GM18867 (cell line): ENCODE results near the gene ART4.

Experiments
- ATAC-seq: cut with Tn5 transposase; IDR thresholded peaks from one replicate; pipeline ENCODE4 v1.9.1; 2021; ENCODE audit warnings: mild to moderate bottlenecking, moderate library complexity; ENCODE audit not compliant: unreplicated experiment

The ART4 gene

DNA sequence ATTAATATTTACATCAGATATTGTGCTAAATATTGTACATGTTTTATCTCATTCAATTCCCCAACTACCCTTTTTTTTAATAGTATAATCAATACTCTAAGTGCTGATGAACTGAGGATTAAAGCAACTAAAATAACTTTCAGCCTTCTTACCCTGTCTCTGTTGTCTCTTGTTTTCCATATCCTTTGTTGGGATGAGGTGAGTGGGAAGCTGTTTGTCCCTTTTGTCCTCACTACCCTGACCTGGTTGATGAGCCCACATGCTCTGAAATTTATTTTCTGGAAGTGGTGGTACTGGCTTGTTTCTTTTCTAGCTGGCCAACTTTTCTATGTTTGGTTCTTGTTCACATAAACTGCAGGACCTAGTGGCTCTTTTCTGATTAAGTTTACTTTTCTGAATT, 9.6 kb upstream of the ART4 start:
- ATAC-seq: no peak

- ATAC-seq: peak; percentile 81
These were observed 7.8 kb upstream of the ART4 start for GRCh38 chr12:14850929-14851663.

DNA sequence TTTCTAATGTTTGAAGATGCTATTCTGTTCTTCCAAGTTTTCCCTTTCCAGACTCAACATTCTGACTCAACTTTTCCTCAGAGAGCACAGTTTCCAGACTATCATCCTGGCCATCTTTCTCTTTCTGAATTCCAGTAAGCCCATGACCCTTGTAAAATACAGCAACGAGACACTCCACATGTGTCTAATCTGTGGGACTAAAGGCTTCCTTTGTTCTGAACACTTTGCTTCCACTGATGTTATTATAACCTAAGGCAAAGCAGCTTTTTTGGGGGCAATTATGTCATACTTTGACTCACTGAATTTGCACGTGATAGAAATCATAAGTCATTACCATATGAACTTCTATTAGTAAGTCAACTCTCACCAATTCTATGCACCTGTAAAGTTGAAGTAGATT, 6.3 kb upstream of the ART4 start:
- ATAC-seq: no peak

DNA sequence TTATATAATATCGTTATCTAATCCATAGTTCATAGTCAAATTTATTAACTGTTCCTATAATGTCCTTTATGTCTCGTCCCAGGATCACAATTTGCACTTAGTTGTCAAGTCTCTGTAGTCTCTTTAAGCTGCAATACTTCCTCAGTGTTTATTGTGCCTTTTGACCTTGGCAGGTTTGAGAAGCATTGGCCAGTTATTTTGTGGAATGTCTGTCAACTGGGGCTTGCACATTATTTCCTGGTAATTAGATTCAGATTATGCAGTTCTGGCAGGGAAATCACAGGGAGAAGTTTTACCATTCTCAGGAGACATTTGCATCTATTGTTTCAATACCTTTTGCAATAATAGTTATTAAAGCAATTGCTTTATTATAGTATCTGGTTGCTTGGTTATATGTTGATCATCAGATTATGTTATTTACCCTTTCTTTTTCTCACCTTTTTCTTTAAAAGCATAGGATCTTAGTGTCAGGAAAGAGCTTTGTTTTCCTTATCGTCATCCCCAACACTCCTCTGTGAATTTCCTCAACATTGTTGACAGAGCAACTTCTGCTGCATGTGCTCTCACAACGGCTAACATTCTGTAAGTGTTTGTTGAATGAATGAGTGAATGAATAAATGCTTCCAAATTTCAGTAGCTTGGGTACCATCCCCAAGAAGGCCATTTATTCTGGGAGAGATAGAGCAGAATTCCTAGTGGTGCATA, 3.7 kb upstream of the ART4 start:
- no peak for ATAC-seq

GRCh38 chr12:14846042-14846587, 2.8 kb upstream of the ART4 start:
- ATAC-seq: no peak

GRCh38 chr12:14845350-14845750, 2.0 kb upstream of the ART4 start:
- ATAC-seq: peak; percentile 46

GRCh38 chr12:14844401-14844800, 1.1 kb upstream of the ART4 start:
- ATAC-seq: no peak

DNA sequence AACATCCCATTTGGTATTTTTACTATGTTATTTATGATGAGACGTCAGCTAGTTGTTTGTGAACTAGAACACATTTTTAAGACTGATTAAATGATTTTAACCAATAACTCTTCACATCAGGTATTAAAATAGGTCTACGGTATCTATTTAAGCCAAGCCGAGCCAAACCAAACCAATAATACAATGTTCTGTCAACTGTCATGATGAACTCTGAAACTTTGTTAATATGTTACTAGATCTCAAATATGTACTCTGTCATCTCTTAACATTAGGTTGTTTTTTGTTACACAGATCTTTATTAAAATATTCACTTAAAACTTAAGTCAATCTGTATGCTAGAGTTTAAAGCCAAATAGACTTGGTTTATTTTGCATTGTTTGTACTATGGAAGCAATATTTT, 1.0 kb downstream of the ART4 start:
- ATAC-seq: no peak

DNA sequence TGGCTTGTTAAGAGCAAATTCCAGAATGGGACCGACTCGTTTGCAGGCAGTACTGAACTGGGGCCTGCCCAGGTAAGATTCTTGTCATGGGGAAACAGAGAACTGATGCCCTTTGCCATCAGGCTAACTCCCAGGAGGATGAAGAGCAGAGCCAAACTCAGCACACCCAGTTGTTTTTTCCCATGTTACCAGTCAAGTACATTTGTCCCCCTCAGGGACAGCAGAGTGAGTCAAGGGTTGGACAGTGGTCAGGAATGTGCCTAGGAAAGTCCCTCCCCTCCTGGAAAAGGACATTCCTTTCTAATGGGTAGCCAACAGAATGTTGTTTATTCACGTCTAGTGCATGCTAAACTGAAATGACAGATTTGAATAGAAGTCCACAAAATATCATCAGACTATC, 1.6 kb downstream of the ART4 start:
- ATAC-seq: no peak

DNA sequence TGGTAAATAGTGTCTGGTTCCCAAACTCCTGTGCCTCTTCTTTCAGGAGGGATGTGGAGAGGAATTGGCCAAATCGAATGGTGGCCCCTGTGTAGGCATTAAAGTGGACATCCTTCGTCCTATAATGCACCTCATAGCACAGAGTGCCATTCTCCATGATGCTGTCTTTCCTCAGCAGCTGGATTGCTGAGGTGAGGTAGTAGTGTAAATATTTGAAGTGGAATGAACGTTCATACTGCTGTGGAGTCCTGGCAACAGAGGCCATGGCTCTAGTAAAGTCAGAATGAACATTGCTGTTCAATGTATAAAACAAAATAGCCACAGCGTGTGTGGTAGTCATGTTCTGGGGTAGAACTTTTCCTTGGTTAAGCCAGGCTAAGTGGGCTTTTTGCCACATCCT, 2.7 kb downstream of the ART4 start:
- no peak for ATAC-seq

- no peak for ATAC-seq
These were observed 4.1 kb downstream of the ART4 start for GRCh38 chr12:14839262-14839661.

DNA sequence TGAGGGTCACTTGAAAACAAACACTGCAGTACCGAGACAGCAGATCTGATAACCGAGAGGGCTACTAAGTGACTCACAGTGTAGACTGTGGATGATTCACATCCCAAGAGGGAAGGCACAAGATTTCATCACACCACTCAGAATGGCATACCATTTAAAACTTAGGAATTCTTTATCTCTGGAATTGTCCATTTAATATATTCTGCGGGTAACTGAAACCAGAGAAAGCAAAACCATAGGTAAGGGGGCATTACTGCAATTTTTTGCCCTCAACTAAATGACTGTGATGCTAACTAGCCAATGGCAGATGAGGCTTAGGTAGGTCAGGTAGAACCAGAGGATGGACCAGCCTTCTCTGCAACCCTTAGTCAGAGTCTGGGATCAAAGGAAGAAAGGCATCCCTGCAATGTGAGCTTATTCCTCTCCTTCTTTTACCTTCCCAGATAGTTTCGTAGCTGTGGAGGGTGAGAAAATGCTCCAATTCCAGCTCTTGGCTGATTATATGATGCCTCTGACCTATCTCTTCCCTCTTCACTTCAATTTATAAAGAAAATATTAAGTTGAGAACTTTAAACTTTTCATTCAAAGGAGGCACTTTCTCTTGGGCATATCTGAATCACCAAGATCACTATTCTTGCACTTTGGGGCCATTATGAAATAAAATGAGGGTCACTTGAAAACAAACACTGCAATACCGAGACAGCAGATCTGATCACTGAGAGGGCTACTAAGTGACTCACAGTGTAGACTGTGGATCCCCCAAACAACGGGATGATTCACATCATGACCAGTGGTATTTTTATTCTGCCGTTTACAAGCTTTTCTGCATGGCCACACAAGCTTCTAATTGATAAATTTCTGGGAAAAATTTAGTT, 6.8 kb downstream of the ART4 start:
- ATAC-seq: no peak

GRCh38 chr12:14834509-14834908, 8.8 kb downstream of the ART4 start:
- ATAC-seq: no peak

GRCh38 chr12:14833952-14834351, 9.4 kb downstream of the ART4 start:
- no peak for ATAC-seq

DNA sequence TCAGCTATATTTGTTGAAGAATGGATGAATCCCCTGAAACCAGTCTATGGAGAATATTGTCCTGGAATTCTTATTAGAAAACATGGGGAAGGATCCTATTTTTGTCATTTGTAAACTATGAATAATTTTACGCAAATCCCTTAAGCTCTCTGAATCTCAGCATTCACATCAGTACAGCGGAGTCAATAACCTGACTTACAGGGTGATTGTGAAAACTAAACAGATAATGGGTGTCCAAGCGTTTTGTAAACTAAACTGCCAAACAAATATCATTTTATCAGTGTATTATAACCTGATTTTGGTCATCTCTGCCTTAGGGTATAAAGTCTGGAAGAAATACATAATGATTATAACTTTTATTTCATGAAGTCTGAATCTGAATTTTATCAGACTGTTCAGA, 10.0 kb downstream of the ART4 start:
- ATAC-seq: no peak

GRCh38 chr12:14828892-14829291, 14.4 kb downstream of the ART4 start:
- peak; percentile 94 for ATAC-seq

- no peak for ATAC-seq
These were observed 16.3 kb downstream of the ART4 start for GRCh38 chr12:14827043-14827442.

DNA sequence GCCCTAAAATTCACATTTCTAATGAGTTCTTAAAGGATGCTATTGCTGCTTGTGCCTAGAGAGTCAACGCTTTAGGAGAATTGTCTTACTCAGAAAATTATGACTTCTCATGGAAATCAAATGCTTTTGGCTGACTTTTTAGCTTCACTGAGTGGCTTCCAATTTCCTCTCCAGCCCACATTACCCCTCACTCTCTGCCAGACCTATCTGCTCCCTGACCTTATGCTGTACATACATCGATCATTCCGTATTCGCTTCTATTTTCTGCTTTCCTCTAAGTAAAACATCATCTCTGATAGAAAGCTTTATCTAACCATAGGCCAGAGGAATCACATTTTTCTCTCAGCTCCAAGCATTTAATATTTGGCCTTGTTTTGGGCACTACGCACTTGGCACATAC, 16.8 kb downstream of the ART4 start:
- ATAC-seq: no peak

- no peak for ATAC-seq
These were observed 18.1 kb downstream of the ART4 start for GRCh38 chr12:14825256-14825655.

- ATAC-seq: no peak
These were observed 19.2 kb downstream of the ART4 start for GRCh38 chr12:14824012-14824634.

DNA sequence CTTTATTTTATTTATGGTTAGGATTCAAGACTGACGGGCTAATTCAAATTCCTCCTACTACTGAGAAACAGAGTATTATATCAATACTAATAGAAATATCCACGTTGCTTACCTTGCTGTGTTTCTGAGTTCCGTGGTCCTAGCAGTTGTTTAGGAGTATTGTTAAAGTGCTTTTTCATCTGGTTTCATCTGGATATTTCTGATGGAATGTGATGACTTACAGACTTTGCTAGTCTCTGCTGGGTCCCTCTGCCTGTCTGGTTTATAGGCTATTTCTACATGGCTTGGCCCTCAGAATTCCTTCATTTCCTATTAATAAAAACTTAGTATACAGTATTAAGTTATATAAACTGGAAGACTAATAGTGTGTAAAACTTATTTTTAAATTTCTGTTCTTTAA, 29.3 kb downstream of the ART4 start, which contains the start of gene SMCO3:
Gene SMCO3 (minus strand): TSS at position 169 of the 400 bp plus-strand sequence. CDS start 7,502 bp downstream, outside the sequence.
- no peak for ATAC-seq
